ENCODE measurements around the gene RNPEPL1.

- TF ChIP-seq CTCF (IDR thresholded peaks at IDR 0.05) = no peak
- no peak for TF ChIP-seq POLR2A (IDR thresholded peaks at IDR 0.05)
Measured at GRCh38 chr2:240623531-240624010, 55.3 kb downstream of the RNPEPL1 start.

Data from sigmoid colon (tissue), 3 donors.